Endothelial cell of umbilical vein (primary cell): ENCODE results near the gene XIRP2.

Experiments
- EZH2 ChIP-seq: IDR thresholded peaks from 2 replicates; pipeline ENCODE4 v1.6.1; 2012; ENCODE audit warnings: borderline replicate concordance, low read depth, mild to moderate bottlenecking, moderate library complexity, low read length, inconsistent platforms; ENCODE audit not compliant: severe bottlenecking
- MYC ChIP-seq: IDR thresholded peaks from one replicate; pipeline ENCODE4 v1.6.1; 2011; ENCODE audit warnings: mild to moderate bottlenecking, low read depth, low read length
- POLR2A ChIP-seq: IDR thresholded peaks from 2 replicates; pipeline ENCODE4 v1.6.1; 2012; ENCODE audit warnings: low read depth, mild to moderate bottlenecking, control low read depth, low read length
- POLR2AphosphoS5 ChIP-seq: IDR thresholded peaks from 2 replicates; pipeline ENCODE4 v1.6.1; 2012; ENCODE audit warnings: low read depth, mild to moderate bottlenecking, control low read depth, low read length, moderate library complexity; ENCODE audit not compliant: insufficient read depth
- TF ChIP-seq, protein P1 (sequence below), 2 donors: IDR thresholded peaks; 1 replicate in 1 of 2; 2 replicates in 1 of 2; pipeline ENCODE4 v1.5.1; 2011; ENCODE audit warnings: low read length in 2 of 2, mild to moderate bottlenecking in 2 of 2, moderate library complexity in 2 of 2, control low read depth in 1 of 2, inconsistent platforms in 1 of 2, low read depth in 1 of 2; ENCODE audit not compliant: insufficient read depth in 1 of 2; ENCODE audit errors: extremely low read depth in 1 of 2
- TF ChIP-seq, protein P2 (sequence below): IDR thresholded peaks from 2 replicates; pipeline ENCODE4 v1.6.1; 2011; ENCODE audit not compliant: insufficient read depth, insufficient read length

DNA sequence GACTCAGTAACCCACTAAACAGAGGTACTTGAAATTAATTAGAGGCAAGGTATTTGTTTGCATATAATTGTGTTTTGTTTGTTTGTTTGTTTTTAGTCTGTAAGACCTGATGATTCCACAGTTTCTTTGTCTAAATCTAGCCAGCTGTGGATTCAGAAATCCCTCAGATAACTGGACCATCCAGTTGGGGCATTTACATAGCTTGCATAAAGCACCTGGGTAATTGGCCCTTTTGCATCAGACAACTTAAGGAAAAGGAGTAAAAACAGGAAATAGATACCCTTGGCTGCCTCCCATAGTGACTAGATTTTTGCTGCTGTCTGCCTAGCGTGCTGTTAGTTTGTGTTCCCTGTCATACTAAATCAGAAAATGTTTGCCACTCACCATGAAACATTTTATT is 46.6 kb upstream of the XIRP2 start:
- TF ChIP-seq POLR2A (no peak), EZH2 (no peak), POLR2AphosphoS5 (no peak), MYC (no peak)
- TF ChIP-seq, protein P1, sequence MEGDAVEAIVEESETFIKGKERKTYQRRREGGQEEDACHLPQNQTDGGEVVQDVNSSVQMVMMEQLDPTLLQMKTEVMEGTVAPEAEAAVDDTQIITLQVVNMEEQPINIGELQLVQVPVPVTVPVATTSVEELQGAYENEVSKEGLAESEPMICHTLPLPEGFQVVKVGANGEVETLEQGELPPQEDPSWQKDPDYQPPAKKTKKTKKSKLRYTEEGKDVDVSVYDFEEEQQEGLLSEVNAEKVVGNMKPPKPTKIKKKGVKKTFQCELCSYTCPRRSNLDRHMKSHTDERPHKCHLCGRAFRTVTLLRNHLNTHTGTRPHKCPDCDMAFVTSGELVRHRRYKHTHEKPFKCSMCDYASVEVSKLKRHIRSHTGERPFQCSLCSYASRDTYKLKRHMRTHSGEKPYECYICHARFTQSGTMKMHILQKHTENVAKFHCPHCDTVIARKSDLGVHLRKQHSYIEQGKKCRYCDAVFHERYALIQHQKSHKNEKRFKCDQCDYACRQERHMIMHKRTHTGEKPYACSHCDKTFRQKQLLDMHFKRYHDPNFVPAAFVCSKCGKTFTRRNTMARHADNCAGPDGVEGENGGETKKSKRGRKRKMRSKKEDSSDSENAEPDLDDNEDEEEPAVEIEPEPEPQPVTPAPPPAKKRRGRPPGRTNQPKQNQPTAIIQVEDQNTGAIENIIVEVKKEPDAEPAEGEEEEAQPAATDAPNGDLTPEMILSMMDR (IDR thresholded peaks at IDR 0.05; ENCODE audit: extremely low read depth in 1 of 2, insufficient read depth in 1 of 2, low read depth in 1 of 2, low read length in 2 of 2) = no peak
- TF ChIP-seq, protein P2, sequence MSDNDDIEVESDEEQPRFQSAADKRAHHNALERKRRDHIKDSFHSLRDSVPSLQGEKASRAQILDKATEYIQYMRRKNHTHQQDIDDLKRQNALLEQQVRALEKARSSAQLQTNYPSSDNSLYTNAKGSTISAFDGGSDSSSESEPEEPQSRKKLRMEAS = no peak
